ENCODE data around the gene GRID2.

DNA sequence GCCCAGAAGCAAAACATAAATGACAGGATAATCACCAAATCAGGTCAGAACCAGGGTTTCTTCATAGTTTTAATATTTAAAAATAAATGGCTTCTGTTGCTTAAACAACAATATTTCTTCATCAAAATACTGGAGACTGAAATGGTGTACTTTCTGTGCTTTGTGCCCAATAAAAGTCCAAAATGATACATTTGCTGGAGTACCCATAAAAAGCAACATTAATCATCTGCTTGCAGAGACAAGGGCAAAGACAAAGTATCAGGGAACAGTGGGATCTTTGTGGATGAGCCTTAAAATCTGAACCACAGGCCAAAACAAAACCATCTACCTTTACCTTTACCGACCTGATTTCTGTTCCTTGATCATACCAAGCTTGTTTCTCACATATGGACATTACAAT lies 840.9 kb downstream of the GRID2 start:
- TF ChIP-seq, protein P1, sequence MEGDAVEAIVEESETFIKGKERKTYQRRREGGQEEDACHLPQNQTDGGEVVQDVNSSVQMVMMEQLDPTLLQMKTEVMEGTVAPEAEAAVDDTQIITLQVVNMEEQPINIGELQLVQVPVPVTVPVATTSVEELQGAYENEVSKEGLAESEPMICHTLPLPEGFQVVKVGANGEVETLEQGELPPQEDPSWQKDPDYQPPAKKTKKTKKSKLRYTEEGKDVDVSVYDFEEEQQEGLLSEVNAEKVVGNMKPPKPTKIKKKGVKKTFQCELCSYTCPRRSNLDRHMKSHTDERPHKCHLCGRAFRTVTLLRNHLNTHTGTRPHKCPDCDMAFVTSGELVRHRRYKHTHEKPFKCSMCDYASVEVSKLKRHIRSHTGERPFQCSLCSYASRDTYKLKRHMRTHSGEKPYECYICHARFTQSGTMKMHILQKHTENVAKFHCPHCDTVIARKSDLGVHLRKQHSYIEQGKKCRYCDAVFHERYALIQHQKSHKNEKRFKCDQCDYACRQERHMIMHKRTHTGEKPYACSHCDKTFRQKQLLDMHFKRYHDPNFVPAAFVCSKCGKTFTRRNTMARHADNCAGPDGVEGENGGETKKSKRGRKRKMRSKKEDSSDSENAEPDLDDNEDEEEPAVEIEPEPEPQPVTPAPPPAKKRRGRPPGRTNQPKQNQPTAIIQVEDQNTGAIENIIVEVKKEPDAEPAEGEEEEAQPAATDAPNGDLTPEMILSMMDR (conservative IDR thresholded peaks at IDR 0.05 in 1 of 2, IDR thresholded peaks at IDR 0.05 in 1 of 2; ENCODE audit: low read depth in 1 of 2, low read length in 2 of 2) = no peak
- TF ChIP-seq EZH2 (IDR thresholded peaks at IDR 0.05; ENCODE audit: low read length, missing control alignments) = no peak

All from fibroblast of lung (primary cell).